SK-N-SH (cell line): Measurements from ENCODE around the gene NAALADL2. TPM values are rescaled to one million over a fixed set of nuclear protein-coding genes. Genes with fewer than 3 reads are reported as not detected.

Experiments
- CTCF ChIA-PET: fragments of 300-600, 350-600 bp; formaldehyde crosslinking; extraction: SDS; loops from one replicate; lab custom pipeline; 2021; lab: Yijun Ruan, JAX
- POLR2A ChIA-PET: fragments of 350-600 bp; sonication (Branson Sonifier 250); formaldehyde crosslinking; extraction: SDS; loops from one replicate; lab custom pipeline; 2020; ENCODE audit warnings: antibody characterized with exemption, inconsistent platforms; lab: Yijun Ruan, JAX
- DNase-seq: peaks from one replicate; pipeline ENCODE4 v3.0.0; 2012
- H2AFZ ChIP-seq: fragments of 200-600 bp; sonication (generic); 2 replicates; pipeline ENCODE4 v1.8.1; 2016; ENCODE audit warnings: antibody characterized with exemption, mild to moderate bottlenecking, low read depth
- H3F3A ChIP-seq: fragments of 200-600 bp; sonication (generic); replicated peaks from 2 replicates; pipeline ENCODE3; 2016; ENCODE audit warnings: antibody characterized with exemption, mild to moderate bottlenecking; ENCODE audit not compliant: insufficient read depth
- H3K27ac ChIP-seq, 2 experiments: fragments of 200-500 bp in 1 of 2; fragments of 200-600 bp in 1 of 2; sonication (Bioruptor generic) in 1 of 2; sonication (generic), shearing (Covaris generic) in 1 of 2; 2 replicates each; pipeline versions ENCODE4 v1.5.1 to v1.6.1; 2014 to 2016; ENCODE audit warnings: low read depth in 2 of 2, inconsistent platforms in 1 of 2, low read length in 1 of 2, mild to moderate bottlenecking in 1 of 2, mixed read lengths in 1 of 2
- H3K27me3 ChIP-seq: fragments of 200-600 bp; sonication (generic), shearing (Covaris generic); 2 replicates; pipeline ENCODE4 v1.6.1; 2016; ENCODE audit warnings: mixed run types; ENCODE audit not compliant: insufficient read depth
- H3K36me3 ChIP-seq, 2 experiments: fragments of 200-500 bp in 1 of 2; fragments of 200-600 bp in 1 of 2; sonication (Bioruptor generic) in 1 of 2; sonication (generic) in 1 of 2; replicated peaks in 1 of 2; 2 replicates each; pipeline versions ENCODE3 to v1.5.1; 2014 to 2016; ENCODE audit warnings: low read length in 1 of 2, mild to moderate bottlenecking in 1 of 2; ENCODE audit not compliant: insufficient read depth in 2 of 2, control insufficient read depth in 1 of 2
- H3K4me1 ChIP-seq, 2 experiments: fragments of 200-500 bp in 1 of 2; fragments of 200-600 bp in 1 of 2; sonication (Bioruptor generic) in 1 of 2; sonication (generic), shearing (Covaris generic) in 1 of 2; 2 replicates each; pipeline versions ENCODE4 v1.5.1 to v1.6.1; 2014 to 2016; ENCODE audit warnings: low read depth in 1 of 2, low read length in 1 of 2, mixed run types in 1 of 2; ENCODE audit not compliant: insufficient read depth in 2 of 2, control insufficient read depth in 1 of 2
- H3K4me2 ChIP-seq: fragments of 200-600 bp; sonication (generic), shearing (Covaris generic); 2 replicates; pipeline ENCODE4 v1.6.1; 2017; ENCODE audit warnings: mixed run types
- H3K4me3 ChIP-seq, 2 experiments: fragments of 200-500 bp in 1 of 2; fragments of 200-600 bp in 1 of 2; sonication (Bioruptor generic) in 1 of 2; sonication (generic), shearing (Covaris generic) in 1 of 2; 2 replicates each; pipeline versions ENCODE4 v1.5.1 to v1.8.1; 2014 to 2016; ENCODE audit warnings: low read depth in 2 of 2, inconsistent platforms in 1 of 2, low read length in 1 of 2, mild to moderate bottlenecking in 1 of 2, mixed read lengths in 1 of 2, moderate library complexity in 1 of 2
- H3K79me2 ChIP-seq: fragments of 200-600 bp; sonication (generic); 2 replicates; pipeline ENCODE4 v1.8.1; 2017; ENCODE audit warnings: mild to moderate bottlenecking; ENCODE audit not compliant: insufficient read depth
- H3K9ac ChIP-seq: fragments of 200-600 bp; sonication (generic); 2 replicates; pipeline ENCODE4 v1.6.1; 2017; ENCODE audit warnings: mixed run types
- H3K9me2 ChIP-seq: fragments of 200-600 bp; sonication (generic); 2 replicates; pipeline ENCODE4 v1.6.1; 2017; ENCODE audit warnings: mixed run types
- H3K9me3 ChIP-seq: fragments of 200-600 bp; sonication (generic); 2 replicates; pipeline ENCODE4 v1.6.1; 2017; ENCODE audit warnings: mixed run types, mild to moderate bottlenecking, moderate library complexity
- H4K20me1 ChIP-seq: fragments of 200-600 bp; sonication (generic); 2 replicates; pipeline ENCODE4 v1.6.1; 2017; ENCODE audit warnings: mild to moderate bottlenecking, mixed run types; ENCODE audit not compliant: insufficient read depth
- ELF1 ChIP-seq: IDR thresholded peaks from 2 replicates; pipeline ENCODE4 v1.4.0; 2012
- EP300 ChIP-seq, 2 experiments: IDR thresholded peaks; 2 replicates each; pipeline versions ENCODE4 v1.4.0 to v1.6.1; 2012; ENCODE audit warnings: borderline replicate concordance in 1 of 2, low read depth in 1 of 2, low read length in 1 of 2
- EZH2phosphoT487 ChIP-seq: fragments of 200-600 bp; sonication (generic); IDR thresholded peaks from 2 replicates; pipeline ENCODE4 v1.6.1; 2017; ENCODE audit warnings: low read depth, mixed run types, mild to moderate bottlenecking, antibody characterized with exemption, moderate library complexity, borderline replicate concordance
- FOSL2 ChIP-seq: IDR thresholded peaks from 2 replicates; pipeline ENCODE4 v1.4.0; 2012; ENCODE audit warnings: low read depth, mild to moderate bottlenecking, moderate library complexity, borderline replicate concordance
- FOXJ3 ChIP-seq: sonication (generic); formaldehyde crosslinking; IDR thresholded peaks from 2 replicates; pipeline ENCODE4 v1.5.1; 2020; ENCODE audit warnings: mild to moderate bottlenecking, missing genetic modification reagents
- FOXM1 ChIP-seq: IDR thresholded peaks from 2 replicates; pipeline ENCODE4 v1.4.0; 2012; ENCODE audit warnings: low read depth, mild to moderate bottlenecking
- GABPA ChIP-seq: IDR thresholded peaks from 2 replicates; pipeline ENCODE4 v1.4.0; 2012; ENCODE audit warnings: low read depth, mild to moderate bottlenecking
- JUND ChIP-seq: IDR thresholded peaks from 2 replicates; pipeline ENCODE4 v1.4.0; 2012
- NFIC ChIP-seq: IDR thresholded peaks from 2 replicates; pipeline ENCODE4 v1.4.0; 2012; ENCODE audit warnings: borderline replicate concordance
- SMC3 ChIP-seq: IDR thresholded peaks from 2 replicates; pipeline ENCODE4 v1.6.1; 2012; ENCODE audit warnings: low read depth, low read length, improper control_type of control experiment
- TCF12 ChIP-seq: IDR thresholded peaks from 2 replicates; pipeline ENCODE4 v1.4.0; 2012
- TEAD4 ChIP-seq: IDR thresholded peaks from 2 replicates; pipeline ENCODE4 v1.4.0; 2012; ENCODE audit warnings: mild to moderate bottlenecking, borderline replicate concordance; ENCODE audit not compliant: insufficient read depth
- WGBS: methylation state at CpG from one replicate; pipeline ENCODE4 v1.1.6; 2017; ENCODE audit warnings: low lambda C conversion rate; 5-methylcytosine and 5-hydroxymethylcytosine counted together
- polyA plus RNA-seq, 3 experiments: library from polyadenylated mRNA; depleted of rRNA; stranded (reverse); fragments of >200 nt; gene quantifications; 2 replicates each; pipeline ENCODE4 v1.2.3, GENCODE V29; 2012
- TF ChIP-seq, protein P1 (sequence below): IDR thresholded peaks from 2 replicates; pipeline ENCODE4; 2012

NAALADL2 gene
- polyA plus RNA-seq, 1 of the 3 experiments (the other 2 are of a cell fraction), result 1.2 TPM

DNA sequence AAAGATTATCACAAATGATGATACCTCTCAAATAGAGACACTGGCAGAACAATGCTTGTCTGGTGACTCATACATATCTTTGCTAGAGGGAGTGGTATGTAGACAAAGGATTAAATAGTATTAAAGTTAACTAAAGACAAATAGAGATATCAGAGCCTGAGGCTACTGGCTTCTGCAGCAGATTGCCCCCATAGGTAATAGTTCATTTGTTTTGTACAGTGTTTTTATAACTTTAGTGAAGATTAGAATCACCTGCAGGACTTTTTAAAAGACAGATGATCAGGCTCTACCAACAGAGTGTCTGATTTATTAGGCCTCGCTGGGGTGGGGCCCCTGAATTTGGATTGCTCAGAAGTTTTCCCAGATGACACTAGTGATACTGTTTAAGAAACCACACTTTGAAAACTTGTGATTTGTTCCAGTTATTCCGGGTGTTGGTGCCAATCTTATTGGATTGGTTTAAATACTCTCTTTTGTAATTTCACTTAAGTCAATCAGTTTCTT lies 96.4 kb downstream of the NAALADL2 start:
- Histone ChIP-seq H3K9me2 (no peaks in the 10 kb centered on the region), H3K4me2 (0 out of 2 replicates have a peak overlapping the region, but pooled peaks have one; percentile 5), H3K27me3 (no peaks in the 10 kb centered on the region), H3K9ac (no peak overlapping the region), H3F3A (peaks cover 34% of the 10 kb centered on the region), H3K36me3 (no peaks in the 10 kb centered on the region), H3K4me3 (no peak overlapping the region), H2AFZ (peak overlapping the region; percentile 36; the same call in 1 of the 2 replicates), H3K27ac (peak overlapping the region; percentile 22 to 56; a peak in 3 of 4 replicates), H4K20me1 (no peaks in the 10 kb centered on the region), H3K4me1 (peaks cover 0 to 23% of the 10 kb centered on the region in 2 experiments; a peak in 2 of 4 replicates), H3K9me3 (no peaks in the 10 kb centered on the region), H3K79me2 (no peaks in the 10 kb centered on the region)
- ChIA-PET POLR2A (no interaction called here), CTCF (no interaction called here)
- TF ChIP-seq TEAD4 (no peak), FOSL2 (peak; percentile 77), GABPA (no peak), JUND (peak; percentile 73), FOXJ3 (CRISPR knock-in tag) (no peak), EP300 (IDR thresholded peaks at IDR 0.05; ENCODE audit: borderline replicate concordance in 1 of 2, low read depth in 1 of 2, low read length in 1 of 2) (0 out of 4 replicates have a peak, but pooled peaks of 1 of the 2 experiments have one; percentile 16), EZH2phosphoT487 (no peak)
- TF ChIP-seq, protein P1, sequence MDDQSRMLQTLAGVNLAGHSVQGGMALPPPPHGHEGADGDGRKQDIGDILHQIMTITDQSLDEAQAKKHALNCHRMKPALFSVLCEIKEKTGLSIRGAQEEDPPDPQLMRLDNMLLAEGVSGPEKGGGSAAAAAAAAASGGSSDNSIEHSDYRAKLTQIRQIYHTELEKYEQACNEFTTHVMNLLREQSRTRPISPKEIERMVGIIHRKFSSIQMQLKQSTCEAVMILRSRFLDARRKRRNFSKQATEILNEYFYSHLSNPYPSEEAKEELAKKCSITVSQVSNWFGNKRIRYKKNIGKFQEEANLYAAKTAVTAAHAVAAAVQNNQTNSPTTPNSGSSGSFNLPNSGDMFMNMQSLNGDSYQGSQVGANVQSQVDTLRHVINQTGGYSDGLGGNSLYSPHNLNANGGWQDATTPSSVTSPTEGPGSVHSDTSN, result peak; percentile 23; the same call in 1 of the 2 replicates
- 52% methylated on average over 2 of the region's 2 CpGs for WGBS
- no peak for DNase-seq

DNA sequence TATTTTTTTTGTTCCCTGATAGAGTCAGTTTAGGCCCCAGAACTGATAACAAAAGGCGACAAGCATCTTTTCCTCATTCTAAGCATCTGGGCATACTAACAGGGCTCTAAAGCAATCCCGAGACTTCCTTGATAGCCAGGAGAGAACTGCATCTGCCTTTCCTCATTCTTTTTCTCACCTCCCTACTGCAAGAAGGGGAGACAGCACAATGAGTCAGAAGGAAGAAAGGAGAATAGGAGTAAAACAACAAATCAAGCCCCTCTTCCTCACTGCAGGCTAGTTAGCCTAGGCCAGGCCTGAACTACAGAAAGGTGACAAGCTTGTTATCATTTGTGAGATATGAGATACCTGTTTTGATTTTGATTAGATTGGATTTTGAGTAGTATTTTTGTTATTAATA lies 97.9 kb downstream of the NAALADL2 start:
- H3K9me2 ChIP-seq, result no peaks in the 10 kb centered on the region
- POLR2A ChIA-PET, result no interaction called here
- no peaks in the 10 kb centered on the region for H4K20me1 ChIP-seq
- H3K36me3 ChIP-seq, result no peaks in the 10 kb centered on the region
- H3K9ac ChIP-seq, result peak overlapping the region; percentile 11; the same call in 1 of the 2 replicates
- CTCF ChIA-PET, result no interaction called here
- H3K4me3 ChIP-seq, result no peak overlapping the region
- peaks cover 0 to 16% of the 10 kb centered on the region in 2 experiments; a peak in 2 of 4 replicates for H3K4me1 ChIP-seq
- H3K9me3 ChIP-seq, result no peaks in the 10 kb centered on the region
- TF ChIP-seq FOXM1, result no peak
- TF ChIP-seq SMC3, result no peak
- no peak for TF ChIP-seq TCF12
- no peak for TF ChIP-seq NFIC
- no peak for TF ChIP-seq ELF1
- TF ChIP-seq, protein P1, result no peak
- H3K79me2 ChIP-seq, result no peaks in the 10 kb centered on the region
- WGBS, result 58% methylated on average over 2 of the region's 2 CpGs
- peak overlapping the region; percentile 76 to 78 for H3K27ac ChIP-seq
- peak overlapping the region; percentile 64 for H2AFZ ChIP-seq
- H3K4me2 ChIP-seq, result peak overlapping the region; percentile 46; the same call in 1 of the 2 replicates
- H3F3A ChIP-seq, result peaks cover 21% of the 10 kb centered on the region
- DNase-seq, result no peak
- H3K27me3 ChIP-seq, result no peaks in the 10 kb centered on the region
